Endothelial cell of umbilical vein (primary cell): ENCODE results near the gene ZNF732. TPM values are rescaled to one million over a fixed set of nuclear protein-coding genes. Genes with fewer than 3 reads are reported as not detected.

Experiments used
- BruUV-seq: library from RNA; stranded (reverse); fragments of 400-500 nt; replicated peaks from 2 replicates; lab custom pipeline; 2021; lab: Mats Ljungman, UMichigan
- CTCF ChIA-PET: fragments of 300-600, 350-600 bp; sonication (Branson Sonifier 250); formaldehyde crosslinking; loops from one replicate; lab custom pipeline; 2021; ENCODE audit warnings: antibody characterized with exemption, inconsistent platforms; lab: Charles Lee
- POLR2A ChIA-PET: fragments of 300-600, 350-600 bp; sonication (Branson Sonifier 250); formaldehyde crosslinking; loops from one replicate; lab custom pipeline; 2021; ENCODE audit warnings: antibody characterized with exemption, inconsistent platforms; lab: Charles Lee
- DNase-seq: peaks from one replicate; pipeline ENCODE4 v3.0.0-alpha.2; 2011; ENCODE audit warnings: low read depth, low spot score
- FAIRE-seq: peaks from 2 replicates; lab custom pipeline; 2011; peaks lifted over from hg19 to GRCh38; lab: Jason Lieb, UNC
- H2AFZ ChIP-seq: 2 replicates; pipeline ENCODE4 v1.6.0; 2012; ENCODE audit warnings: low read depth, low read length, control low read depth, inconsistent platforms
- H3K27ac ChIP-seq: 2 replicates; pipeline ENCODE4 v1.5.1; 2011; ENCODE audit warnings: low read depth, mild to moderate bottlenecking, control low read depth, low read length, moderate library complexity; ENCODE audit not compliant: insufficient read depth
- H3K27me3 ChIP-seq, 2 experiments: 2 replicates each; pipeline versions ENCODE4 v1.6.0 to v1.6.1; 2011; ENCODE audit warnings: low read length in 2 of 2, mixed read lengths in 1 of 2; ENCODE audit not compliant: control insufficient read depth in 2 of 2, insufficient read depth in 2 of 2
- H3K36me3 ChIP-seq, 2 experiments: 2 replicates in 1 of 2; 3 replicates in 1 of 2; pipeline ENCODE4 v1.5.1; 2011; ENCODE audit warnings: low read length in 2 of 2, mild to moderate bottlenecking in 1 of 2, moderate library complexity in 1 of 2; ENCODE audit not compliant: control insufficient read depth in 2 of 2, insufficient read depth in 2 of 2; ENCODE audit errors: extremely low read depth in 1 of 2
- H3K4me1 ChIP-seq: 3 replicates; pipeline ENCODE4 v1.5.1; 2011; ENCODE audit warnings: mild to moderate bottlenecking, low read length; ENCODE audit not compliant: control insufficient read depth, insufficient read depth; ENCODE audit errors: extremely low read depth
- H3K4me2 ChIP-seq: 2 replicates; pipeline ENCODE4 v1.6.1; 2011; ENCODE audit warnings: low read length, control low read depth, mixed read lengths; ENCODE audit not compliant: insufficient read depth
- H3K4me3 ChIP-seq, 3 experiments: fragments of 200-600 bp in 1 of 3; sonication (generic), shearing (Covaris generic) in 1 of 3; replicated peaks in 1 of 3; 2 replicates each; pipeline ENCODE4 v1.5.1; 2011 to 2016; ENCODE audit warnings: control low read depth in 3 of 3, low read length in 3 of 3, mild to moderate bottlenecking in 2 of 3, inconsistent platforms in 1 of 3, low read depth in 1 of 3, moderate library complexity in 1 of 3; ENCODE audit not compliant: insufficient read depth in 1 of 3
- H3K79me2 ChIP-seq: 2 replicates; pipeline ENCODE4 v1.6.0; 2012; ENCODE audit warnings: low read length, inconsistent platforms; ENCODE audit not compliant: control insufficient read depth, insufficient read depth
- H3K9ac ChIP-seq: replicated peaks from 2 replicates; pipeline ENCODE3; 2011; ENCODE audit warnings: low read length, control low read depth; ENCODE audit not compliant: insufficient read depth; ENCODE audit errors: extremely low read depth
- H3K9me1 ChIP-seq: replicated peaks from 3 replicates; pipeline ENCODE4 v1.6.0; 2011; ENCODE audit warnings: mild to moderate bottlenecking, low read length; ENCODE audit not compliant: control insufficient read depth, insufficient read depth; ENCODE audit errors: extremely low read depth
- H3K9me3 ChIP-seq: replicated peaks from 2 replicates; pipeline ENCODE4 v1.5.1; 2012; ENCODE audit warnings: low read length, inconsistent platforms; ENCODE audit not compliant: control insufficient read depth, insufficient read depth
- H4K20me1 ChIP-seq: replicated peaks from 2 replicates; pipeline ENCODE3; 2011; ENCODE audit warnings: mild to moderate bottlenecking, low read length; ENCODE audit not compliant: control insufficient read depth, insufficient read depth; ENCODE audit errors: extremely low read depth
- CTCF ChIP-seq, 2 donors: IDR thresholded peaks; 1 replicate in 1 of 2; 2 replicates in 1 of 2; pipeline ENCODE4 v1.5.1; 2011; ENCODE audit warnings: low read length in 2 of 2, mild to moderate bottlenecking in 2 of 2, moderate library complexity in 2 of 2, control low read depth in 1 of 2, inconsistent platforms in 1 of 2, low read depth in 1 of 2; ENCODE audit not compliant: insufficient read depth in 1 of 2; ENCODE audit errors: extremely low read depth in 1 of 2
- EZH2 ChIP-seq: IDR thresholded peaks from 2 replicates; pipeline ENCODE4 v1.6.1; 2012; ENCODE audit warnings: borderline replicate concordance, low read depth, mild to moderate bottlenecking, moderate library complexity, low read length, inconsistent platforms; ENCODE audit not compliant: severe bottlenecking
- FOS ChIP-seq: IDR thresholded peaks from 2 replicates; pipeline ENCODE4 v1.6.1; 2011; ENCODE audit warnings: mild to moderate bottlenecking, low read length, moderate library complexity, borderline replicate concordance; ENCODE audit not compliant: insufficient read depth
- GATA2 ChIP-seq: IDR thresholded peaks from 2 replicates; pipeline ENCODE4 v1.7.0; 2011; ENCODE audit warnings: low read depth, mild to moderate bottlenecking, moderate library complexity, mixed read lengths, low read length; ENCODE audit not compliant: insufficient read length, insufficient read depth
- JUN ChIP-seq: IDR thresholded peaks from 2 replicates; pipeline ENCODE4 v1.6.1; 2011; ENCODE audit warnings: borderline replicate concordance, low read depth; ENCODE audit not compliant: insufficient read length, insufficient read depth
- MAX ChIP-seq: IDR thresholded peaks from 2 replicates; pipeline ENCODE4 v1.6.1; 2011; ENCODE audit not compliant: insufficient read depth, insufficient read length
- MYC ChIP-seq: IDR thresholded peaks from one replicate; pipeline ENCODE4 v1.6.1; 2011; ENCODE audit warnings: mild to moderate bottlenecking, low read depth, low read length
- POLR2A ChIP-seq: IDR thresholded peaks from 2 replicates; pipeline ENCODE4 v1.6.1; 2012; ENCODE audit warnings: low read depth, mild to moderate bottlenecking, control low read depth, low read length
- POLR2AphosphoS5 ChIP-seq: IDR thresholded peaks from 2 replicates; pipeline ENCODE4 v1.6.1; 2012; ENCODE audit warnings: low read depth, mild to moderate bottlenecking, control low read depth, low read length, moderate library complexity; ENCODE audit not compliant: insufficient read depth
- dilution Hi-C: fragments of 300-500 bp; cut with MboI; formaldehyde crosslinking; loops from one replicate; pipeline ENCODE4 v1.15.0; 2019; ENCODE audit warnings: low sequenced_read_pairs; ENCODE audit not compliant: extremely low pct_ligation_motif_present
- intact Hi-C: fragments of 100-400 bp; cut with micrococcal nuclease; formaldehyde crosslinking; loops from one replicate; pipeline ENCODE4 v1.10.0; 2022
- polyA plus RNA-seq, 4 experiments: library from polyadenylated mRNA; depleted of rRNA in 3 of 4; stranded (reverse) in 3 of 4; unstranded in 1 of 4; fragments of >200 nt; gene quantifications; 2 replicates each; pipeline versions ENCODE4 v1.2.1 to v1.2.3, GENCODE V29; 2011 to 2012; ENCODE audit warnings: missing spikeins in 1 of 4
- total RNA-seq: library from RNA; stranded (reverse); gene quantifications from 2 replicates; pipeline ENCODE4 v1.2.3, GENCODE V29; 2021

ZNF732 gene
- total and polyA plus RNA-seq, 2 donors (not counting 3 experiments of a cell fraction or from before 2014, with no cell fraction given): 0.04 to 3.1 TPM

GRCh38 chr4:314296-314903 lies 9.1 kb upstream of the ZNF732 start:
- H3K27ac ChIP-seq: no peak overlapping the region
- no peaks in the 10 kb centered on the region for H3K4me1 ChIP-seq
- dilution Hi-C loops: no loop called here
- H3K27me3 ChIP-seq: no peaks in the 10 kb centered on the region
- H4K20me1 ChIP-seq: no peaks in the 10 kb centered on the region
- H3K9me1 ChIP-seq: no peaks in the 10 kb centered on the region
- H3K9me3 ChIP-seq: no peaks in the 10 kb centered on the region
- BruUV-seq: no TSS peak
- no peak for TF ChIP-seq GATA2
- no peak for TF ChIP-seq FOS
- TF ChIP-seq MYC: no peak
- TF ChIP-seq EZH2: no peak
- TF ChIP-seq CTCF (IDR thresholded peaks at IDR 0.05; ENCODE audit: extremely low read depth in 1 of 2, insufficient read depth in 1 of 2, low read depth in 1 of 2, low read length in 2 of 2): no peak
- TF ChIP-seq JUN: no peak
- TF ChIP-seq POLR2A: no peak
- no peak for TF ChIP-seq POLR2AphosphoS5
- TF ChIP-seq MAX: no peak
- H3K9ac ChIP-seq: no peak overlapping the region
- H2AFZ ChIP-seq: no peak overlapping the region
- no peaks in the 10 kb centered on the region for H3K79me2 ChIP-seq
- intact Hi-C loops: no loop called here
- CTCF ChIA-PET: no interaction called here
- no peak for DNase-seq
- H3K36me3 ChIP-seq: no peaks in the 10 kb centered on the region
- no peak for FAIRE-seq
- H3K4me2 ChIP-seq: no peak overlapping the region
- POLR2A ChIA-PET: no interaction called here
- H3K4me3 ChIP-seq: no peak overlapping the region
